HTERT RPE-1 (cell line): Measurements from ENCODE around the gene GLIS1.

Experiments
- in situ Hi-C: fragments of 300-500 bp; cut with MboI; formaldehyde crosslinking; loops from 4 replicates; pipeline ENCODE4 v1.14.3; 2020; ENCODE audit warnings: low sequenced_read_pairs

The GLIS1 gene

GRCh38 chr1:53620061-53620855, 118.7 kb downstream of the GLIS1 start:
- in situ Hi-C loops, result no loop called here

- in situ Hi-C loops, result no loop called here
Observed at GRCh38 chr1:53619367-53620060, 119.5 kb downstream of the GLIS1 start.

GRCh38 chr1:53618500-53619366, 120.2 kb downstream of the GLIS1 start:
- in situ Hi-C loops, result no loop called here

GRCh38 chr1:53617851-53618499, 121.0 kb downstream of the GLIS1 start:
- in situ Hi-C loops, result no loop called here

GRCh38 chr1:53617382-53617781, 121.6 kb downstream of the GLIS1 start:
- in situ Hi-C loops, result no loop called here

GRCh38 chr1:53616927-53617326, 122.0 kb downstream of the GLIS1 start:
- in situ Hi-C loops, result no loop called here

- in situ Hi-C loops, result no loop called here
Observed at GRCh38 chr1:53616511-53616910, 122.5 kb downstream of the GLIS1 start.

GRCh38 chr1:53615101-53615500, 123.9 kb downstream of the GLIS1 start:
- in situ Hi-C loops, result no loop called here

GRCh38 chr1:53614231-53615021, 124.5 kb downstream of the GLIS1 start:
- in situ Hi-C loops, result no loop called here

GRCh38 chr1:53608676-53609075, 130.3 kb downstream of the GLIS1 start:
- in situ Hi-C loops, result no loop called here

GRCh38 chr1:53608071-53608470, 130.9 kb downstream of the GLIS1 start:
- in situ Hi-C loops, result no loop called here

- in situ Hi-C loops, result no loop called here
Observed at GRCh38 chr1:53606651-53607051, 132.3 kb downstream of the GLIS1 start.

- in situ Hi-C loops, result no loop called here
Observed at GRCh38 chr1:53606197-53606596, 132.8 kb downstream of the GLIS1 start.

- in situ Hi-C loops, result no loop called here
Observed at GRCh38 chr1:53605181-53605580, 133.8 kb downstream of the GLIS1 start.

GRCh38 chr1:53604291-53604919, 134.6 kb downstream of the GLIS1 start:
- in situ Hi-C loops, result no loop called here

- in situ Hi-C loops, result no loop called here
Observed at GRCh38 chr1:53603431-53603830, 135.5 kb downstream of the GLIS1 start.

GRCh38 chr1:53601867-53602775, 136.8 kb downstream of the GLIS1 start:
- in situ Hi-C loops, result no loop called here

- in situ Hi-C loops, result no loop called here
Observed at GRCh38 chr1:53601031-53601745, 137.8 kb downstream of the GLIS1 start.
